Measurements from ENCODE around the gene TMSB4X. TPM values are rescaled to one million over a fixed set of nuclear protein-coding genes. Genes with fewer than 3 reads are reported as not detected.
"Not testable (repeated sequence)": the region's sequence is repeated elsewhere in the genome, so short reads cannot be mapped to it uniquely, and the experiment has no call there.

TMSB4X gene
- total RNA-seq, 2 donors from 2014 or later = 3,954 to 4,090 TPM

DNA sequence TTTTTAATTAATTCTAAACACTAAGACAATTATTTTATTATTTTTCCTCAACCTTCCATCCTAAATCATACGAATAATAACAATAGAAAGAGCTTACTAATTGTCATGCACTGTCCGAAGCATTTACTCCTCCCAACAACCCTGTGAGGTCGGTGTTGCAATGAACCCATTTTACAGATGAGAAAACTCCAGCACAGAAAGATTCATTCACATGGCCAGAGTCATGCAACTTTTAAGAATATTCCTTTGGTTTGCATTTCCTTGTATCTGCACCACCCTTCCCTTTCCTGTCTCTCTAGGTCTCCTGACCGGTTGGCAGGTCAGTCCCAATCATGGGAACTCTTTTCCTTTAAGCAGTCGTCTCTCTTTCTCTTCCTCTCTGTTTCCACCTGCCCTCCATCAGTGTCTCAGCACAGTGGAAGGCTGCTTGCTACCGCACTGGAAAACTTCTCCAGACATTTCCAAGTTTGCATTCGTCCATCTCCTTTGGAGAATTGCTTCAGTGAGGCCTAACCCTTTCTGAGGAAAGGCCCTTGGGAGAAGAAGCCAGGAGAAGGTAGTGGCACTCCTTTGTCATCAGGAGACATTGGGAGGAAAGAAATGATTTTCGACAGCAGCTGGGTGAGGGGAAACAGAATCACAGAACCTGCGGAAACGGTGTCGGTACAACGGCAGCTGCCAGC is 1.9 kb upstream of the TMSB4X start:
- intact Hi-C loops (cut with DNase I) = loop anchor here in 1 of 2 donors (5.0 kb wide), 1 partner anchor 514 kb away; no protein-coding TSS in a partner anchor
- no peak for DNase-seq (ENCODE audit: low spot score)

DNA sequence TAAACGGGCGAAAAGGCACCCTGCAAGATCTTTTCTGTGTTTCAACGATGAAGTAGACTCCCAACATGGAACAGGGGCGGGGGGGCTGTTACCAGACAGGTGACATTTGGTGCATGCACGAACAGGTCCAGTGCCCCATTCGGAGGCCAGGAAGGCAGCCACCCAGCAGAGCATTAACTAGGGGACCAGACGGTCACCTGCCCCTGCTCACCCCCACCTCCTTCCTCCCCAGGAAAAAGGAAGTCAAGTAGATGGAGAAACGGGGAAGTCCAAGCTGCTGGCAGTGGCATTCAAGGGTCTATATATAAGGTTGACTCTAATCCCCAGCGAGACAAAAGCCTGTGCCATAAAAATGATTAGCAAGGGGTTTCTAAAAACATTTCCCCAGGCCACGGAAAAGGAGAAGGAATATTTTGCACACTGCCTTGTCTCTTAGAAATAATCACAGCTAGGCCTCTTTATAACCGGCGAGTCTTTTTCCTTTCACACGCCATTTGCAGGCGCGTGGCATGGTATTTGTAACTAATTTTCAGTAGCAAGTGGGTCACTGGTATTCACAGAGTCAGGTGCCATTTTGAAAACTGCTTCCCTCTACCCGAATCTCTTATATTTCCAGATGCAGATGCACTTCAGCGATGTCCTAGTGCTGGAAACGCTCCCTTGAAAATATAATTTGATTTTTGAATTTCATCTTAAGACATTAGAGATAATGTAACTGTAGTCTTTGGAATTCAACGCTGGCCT is 1.2 kb upstream of the TMSB4X start:
- no peak for DNase-seq (ENCODE audit: low spot score)
- intact Hi-C loops (cut with DNase I) = loop anchor here in 1 of 2 donors (5.0 kb wide), 1 partner anchor 514 kb away; no protein-coding TSS in a partner anchor

DNA sequence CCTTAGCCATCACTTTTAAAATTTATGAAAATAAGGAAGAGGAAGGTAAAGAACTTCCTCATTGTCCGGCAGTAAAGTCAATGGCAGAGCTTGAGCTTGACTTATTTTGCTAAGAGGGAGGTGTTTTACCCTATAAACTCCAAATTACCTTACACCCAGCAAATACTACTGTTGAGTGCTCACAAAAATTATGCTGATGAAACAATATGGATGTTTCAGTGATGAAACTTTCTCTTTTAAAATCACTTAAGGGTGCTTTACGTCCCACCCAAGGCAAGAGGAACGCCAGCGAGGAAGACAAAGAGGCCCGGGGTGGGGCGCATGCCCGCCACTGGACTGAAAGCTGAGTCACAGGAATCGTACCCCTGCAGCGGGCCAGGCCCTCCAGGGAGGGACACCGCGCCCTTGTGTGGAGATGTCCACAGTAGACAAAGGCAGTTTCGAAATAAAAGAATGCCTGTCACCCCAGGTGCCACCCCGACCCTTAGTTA is 560 bp upstream of the TMSB4X start:
- peak; percentile 89 for DNase-seq (ENCODE audit: low spot score)

DNA sequence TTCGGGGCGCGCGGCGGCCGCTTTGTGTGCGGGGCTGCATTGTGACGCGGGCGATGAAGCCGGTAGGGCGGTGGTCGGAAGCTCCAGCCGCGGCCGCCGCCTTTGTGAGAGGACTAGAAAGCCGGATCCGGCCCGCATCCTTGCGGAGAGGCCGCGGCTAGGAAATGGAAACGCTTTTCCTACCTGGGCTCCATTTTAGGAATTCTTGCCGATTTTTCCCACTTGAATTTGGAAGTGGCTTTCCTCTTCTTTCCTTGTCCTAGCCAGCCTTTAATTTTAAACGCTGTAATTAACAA is 708 bp downstream of the TMSB4X start:
- no peak for DNase-seq (ENCODE audit: low spot score)
- intact Hi-C loops (cut with DNase I) = no loop called here

More for the DNA sequence above, 560 bp upstream of the TMSB4X start:
- intact Hi-C loops (cut with DNase I) = loop anchor here in 1 of 2 donors (5.0 kb wide), 1 partner anchor 513 kb away; no protein-coding TSS in a partner anchor

DNA sequence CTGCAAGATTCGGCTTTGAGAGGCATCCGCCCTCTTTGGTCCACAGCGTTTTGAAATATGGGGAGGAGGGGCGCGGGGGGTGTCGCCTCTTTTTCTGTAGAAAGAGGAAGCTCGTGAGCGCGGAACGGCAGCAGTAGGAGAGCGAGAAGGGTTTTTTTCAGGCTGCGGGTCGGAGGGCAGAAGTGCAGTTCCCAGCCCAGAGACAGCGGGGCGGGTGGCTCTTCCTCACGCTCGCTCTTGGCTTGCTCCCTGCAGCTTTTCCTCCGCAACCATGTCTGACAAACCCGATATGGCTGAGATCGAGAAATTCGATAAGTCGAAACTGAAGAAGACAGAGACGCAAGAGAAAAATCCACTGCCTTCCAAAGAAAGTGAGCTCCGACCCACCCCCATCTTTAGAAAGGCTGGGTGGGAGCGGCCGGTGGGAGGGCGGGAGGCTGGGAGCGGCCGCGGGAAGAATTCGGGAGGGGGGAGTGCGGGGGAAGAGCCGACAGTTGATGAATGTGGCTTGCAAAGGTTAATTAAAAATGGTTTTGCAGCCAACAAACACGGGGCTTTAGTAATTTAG is 1.2 kb downstream of the TMSB4X start:
- intact Hi-C loops (cut with DNase I) = no loop called here

DNA sequence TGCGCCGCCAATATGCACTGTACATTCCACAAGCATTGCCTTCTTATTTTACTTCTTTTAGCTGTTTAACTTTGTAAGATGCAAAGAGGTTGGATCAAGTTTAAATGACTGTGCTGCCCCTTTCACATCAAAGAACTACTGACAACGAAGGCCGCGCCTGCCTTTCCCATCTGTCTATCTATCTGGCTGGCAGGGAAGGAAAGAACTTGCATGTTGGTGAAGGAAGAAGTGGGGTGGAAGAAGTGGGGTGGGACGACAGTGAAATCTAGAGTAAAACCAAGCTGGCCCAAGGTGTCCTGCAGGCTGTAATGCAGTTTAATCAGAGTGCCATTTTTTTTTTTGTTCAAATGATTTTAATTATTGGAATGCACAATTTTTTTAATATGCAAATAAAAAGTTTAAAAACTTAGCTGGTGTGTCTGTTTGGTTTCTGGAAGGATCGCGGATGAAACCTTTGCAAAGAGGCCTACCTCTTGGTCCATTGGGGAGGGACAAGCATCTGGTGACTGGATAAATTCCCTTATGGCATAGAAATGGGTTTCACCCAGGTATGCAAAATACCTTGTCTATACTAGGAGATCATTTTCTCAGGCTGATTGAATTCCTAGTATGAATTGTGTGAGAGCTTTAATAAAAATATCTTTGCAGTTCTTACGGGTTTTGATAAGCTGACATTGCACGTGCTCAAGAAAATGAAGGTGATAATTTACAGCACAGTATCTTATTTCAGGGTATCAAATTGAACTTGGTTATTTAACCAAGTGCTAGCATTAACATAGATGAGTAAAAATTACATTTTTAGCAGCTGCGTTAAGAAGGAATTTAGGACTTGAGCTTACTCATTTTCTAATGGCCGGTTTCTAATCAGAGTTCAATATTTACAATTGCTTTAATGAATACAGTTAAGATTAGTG is 2.2 kb downstream of the TMSB4X start:
- DNase-seq (ENCODE audit: low spot score); intact Hi-C loops (cut with DNase I): not testable (repeated sequence)

More for the DNA sequence above, 1.2 kb downstream of the TMSB4X start:
- peak; percentile 88 for DNase-seq (ENCODE audit: low spot score)

DNA sequence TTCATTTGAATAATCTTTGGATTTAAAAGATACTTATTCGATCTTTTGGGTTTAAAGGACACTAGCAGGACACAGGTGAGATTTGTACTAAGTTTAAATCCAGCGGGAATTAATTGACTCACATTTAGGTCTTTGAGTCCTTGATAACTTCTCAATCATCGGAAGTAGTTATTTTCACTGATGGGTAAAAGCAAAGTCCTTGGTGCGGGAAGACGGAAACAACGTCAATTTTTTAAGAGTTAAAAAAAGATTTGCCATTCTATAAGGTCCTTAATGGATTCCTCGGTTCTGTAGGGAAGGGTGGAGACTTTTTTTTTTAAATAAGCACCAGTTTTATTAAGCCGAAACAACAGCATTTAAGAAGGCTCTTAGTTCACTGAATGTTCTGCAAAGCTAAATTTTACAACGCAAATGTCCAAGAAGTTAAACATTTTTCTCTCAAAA is 2.9 kb downstream of the TMSB4X start:
- intact Hi-C loops (cut with DNase I) = no loop called here
- DNase-seq (ENCODE audit: low spot score) = no peak

DNA sequence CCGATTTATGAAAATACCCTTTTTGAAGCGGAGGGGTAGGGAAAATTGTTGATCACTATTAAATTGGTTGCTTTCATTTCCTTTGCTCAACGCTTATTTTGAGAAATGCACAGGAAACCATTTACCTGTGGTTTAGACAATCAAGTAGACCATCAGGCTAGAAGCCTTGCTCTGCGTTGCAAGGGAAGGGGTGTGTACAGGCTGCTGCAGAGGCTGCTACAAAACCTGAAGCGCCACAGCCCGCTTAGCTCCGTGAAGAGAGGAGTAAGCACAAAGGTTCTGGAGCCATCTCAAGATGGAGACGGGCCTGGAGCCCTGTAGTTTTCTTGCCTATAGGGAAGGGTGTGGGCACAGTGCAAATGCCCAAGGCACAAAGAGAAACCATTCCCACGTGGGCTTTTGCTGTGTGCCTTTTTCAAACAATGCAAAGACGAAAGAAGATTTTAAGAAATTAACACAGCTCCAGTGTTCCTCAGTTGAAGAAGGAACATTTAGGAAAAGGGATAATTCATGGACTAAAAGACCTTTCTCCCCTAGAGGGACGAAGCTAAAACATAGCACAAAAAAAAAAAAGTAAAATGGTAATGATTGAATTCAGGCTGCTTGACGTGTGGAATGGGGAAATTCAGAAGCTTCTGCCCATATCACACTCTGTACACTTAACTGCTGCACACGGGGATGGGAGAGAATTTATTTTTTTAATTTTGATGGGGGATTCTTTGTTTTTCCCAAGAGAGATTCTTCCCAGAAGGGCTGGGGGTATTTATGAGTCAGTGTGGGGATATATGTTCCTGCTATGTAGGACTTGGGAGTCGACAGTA is 3.5 kb downstream of the TMSB4X start:
- intact Hi-C loops (cut with DNase I) = no loop called here
- peak; percentile 85 for DNase-seq (ENCODE audit: low spot score)

DNA sequence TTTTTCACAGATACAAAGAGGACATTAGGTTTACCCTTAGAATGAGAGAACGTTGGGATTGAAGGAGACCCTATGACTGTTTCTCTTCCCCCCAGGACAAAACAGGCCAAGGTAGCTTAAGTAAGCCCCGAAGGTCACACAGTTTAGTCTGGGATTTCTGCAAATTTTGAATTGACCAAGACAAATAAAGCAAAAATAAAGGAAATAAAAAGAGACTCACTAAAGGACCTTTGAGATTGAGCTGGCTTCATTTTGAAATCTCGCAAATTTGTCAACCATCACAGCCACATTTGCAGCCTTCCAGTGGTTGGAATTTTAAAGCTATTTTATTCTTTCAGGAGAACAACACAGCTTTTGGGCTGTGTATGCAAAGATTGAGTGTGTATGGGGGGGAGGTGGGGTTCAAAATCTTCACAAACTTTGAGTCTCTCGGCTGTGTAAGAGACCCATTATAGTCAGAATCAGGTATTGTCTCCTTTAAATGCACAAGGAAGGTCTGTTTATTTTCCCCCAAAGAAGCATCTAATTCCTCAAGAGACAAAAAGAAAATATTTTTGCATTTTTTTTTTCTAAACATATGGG is 4.2 kb downstream of the TMSB4X start:
- DNase-seq (ENCODE audit: low spot score) = no peak

DNA sequence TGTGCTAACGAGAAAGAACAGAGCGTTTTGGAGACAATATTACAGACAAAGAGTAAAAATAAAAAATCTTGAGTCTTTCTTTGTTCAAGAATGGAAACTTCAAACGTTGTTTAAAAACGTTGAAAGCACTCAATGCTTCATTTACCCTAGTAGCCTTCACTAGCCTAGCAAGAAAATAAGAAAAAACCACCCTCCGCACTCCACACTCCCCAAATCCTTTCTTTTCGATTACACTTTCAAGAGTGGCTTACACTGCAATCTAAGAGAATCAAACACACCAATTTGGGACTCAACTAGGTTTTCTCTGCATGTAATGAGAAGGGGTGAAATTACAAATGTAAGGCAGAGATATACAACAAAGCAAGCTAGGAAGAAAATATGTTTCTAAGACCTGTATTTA is 4.7 kb downstream of the TMSB4X start:
- intact Hi-C loops (cut with DNase I) = loop anchor here in 1 of 2 donors (10.0 kb wide), 1 partner anchor 115 kb away; no protein-coding TSS in a partner anchor
- no peak for DNase-seq (ENCODE audit: low spot score)

More for the DNA sequence above, 4.2 kb downstream of the TMSB4X start:
- intact Hi-C loops (cut with DNase I) = no loop called here

DNA sequence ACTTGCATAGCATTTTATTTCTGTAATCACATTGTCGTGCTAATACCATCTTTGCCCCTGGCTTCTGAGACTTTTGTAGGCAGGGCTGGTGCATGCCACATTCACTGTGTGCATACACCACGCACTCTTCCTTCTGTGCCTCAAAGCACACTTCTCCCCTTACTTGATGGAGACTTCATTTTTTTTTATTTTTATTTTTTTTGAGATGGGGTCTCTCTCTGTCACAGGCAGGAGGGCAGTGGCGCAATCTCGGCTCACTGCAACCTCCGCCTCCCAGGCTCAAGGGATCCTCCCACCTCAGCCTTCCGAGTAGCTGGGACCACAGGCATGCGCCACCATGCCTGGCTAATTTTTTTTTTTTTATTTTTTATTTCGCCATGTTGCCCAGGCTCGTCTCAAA is 5.1 kb downstream of the TMSB4X start:
- DNase-seq (ENCODE audit: low spot score) = not testable (repeated sequence)
- intact Hi-C loops (cut with DNase I) = loop anchor here in 1 of 2 donors (10.0 kb wide), 1 partner anchor 115 kb away; no protein-coding TSS in a partner anchor

DNA sequence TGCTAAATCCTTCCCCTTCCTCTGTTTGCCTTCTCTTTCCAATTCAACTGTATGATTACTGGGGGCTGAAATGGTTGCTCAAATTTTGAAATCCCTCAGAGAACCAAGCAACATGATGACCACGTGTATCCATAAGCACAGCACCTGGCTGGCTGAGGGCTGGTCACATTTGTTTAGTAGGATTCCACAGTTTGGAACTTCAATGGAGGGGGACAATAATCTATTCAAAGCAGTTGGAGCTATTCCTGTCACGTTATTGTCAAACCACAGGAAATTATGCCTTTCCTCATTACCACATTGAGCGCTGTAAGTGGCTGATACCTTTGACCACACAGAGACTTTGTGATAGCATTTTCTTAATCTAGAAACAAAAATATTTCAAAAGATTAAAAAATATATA is 7.0 kb downstream of the TMSB4X start:
- no peak for DNase-seq (ENCODE audit: low spot score)
- intact Hi-C loops (cut with DNase I) = loop anchor here in 1 of 2 donors (10.0 kb wide), 1 partner anchor 113 kb away; no protein-coding TSS in a partner anchor

DNA sequence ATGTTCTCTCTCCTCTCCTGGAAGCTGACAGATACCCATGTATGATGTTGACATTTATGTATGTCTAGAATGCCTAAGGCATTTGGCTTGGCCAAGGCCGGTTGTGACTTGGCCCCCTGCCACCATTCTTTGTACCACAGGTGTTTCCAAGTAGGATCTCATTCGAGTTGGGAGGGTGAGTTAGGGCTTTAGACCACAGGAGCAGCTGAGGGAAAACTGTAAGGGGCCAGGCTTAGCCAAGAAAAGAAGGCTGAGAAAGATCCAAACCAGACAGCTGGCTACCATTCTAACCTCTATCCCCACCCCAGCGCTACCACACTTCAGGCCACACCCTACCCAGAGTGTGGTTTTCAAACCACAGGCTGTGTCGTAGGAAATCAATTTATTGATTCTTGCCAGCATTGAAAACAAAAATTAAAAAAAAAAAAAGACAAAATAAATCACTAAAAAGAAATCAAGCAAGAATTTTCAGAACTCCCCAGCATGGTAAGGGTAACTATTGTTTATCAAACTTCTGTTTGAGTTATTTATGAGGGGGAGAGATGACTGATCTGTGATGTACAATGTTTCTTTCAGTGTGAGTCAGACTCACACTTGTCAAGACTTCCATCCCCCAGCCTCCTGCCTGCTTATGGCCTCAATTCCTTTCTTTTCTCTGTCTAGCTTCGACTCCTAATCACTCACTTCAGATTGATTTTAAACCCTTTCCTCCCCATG is 9.9 kb downstream of the TMSB4X start:
- DNase-seq (ENCODE audit: low spot score) = no peak
- intact Hi-C loops (cut with DNase I) = loop anchor here in 1 of 2 donors (10.0 kb wide), 1 partner anchor 110 kb away; no protein-coding TSS in a partner anchor

DNA sequence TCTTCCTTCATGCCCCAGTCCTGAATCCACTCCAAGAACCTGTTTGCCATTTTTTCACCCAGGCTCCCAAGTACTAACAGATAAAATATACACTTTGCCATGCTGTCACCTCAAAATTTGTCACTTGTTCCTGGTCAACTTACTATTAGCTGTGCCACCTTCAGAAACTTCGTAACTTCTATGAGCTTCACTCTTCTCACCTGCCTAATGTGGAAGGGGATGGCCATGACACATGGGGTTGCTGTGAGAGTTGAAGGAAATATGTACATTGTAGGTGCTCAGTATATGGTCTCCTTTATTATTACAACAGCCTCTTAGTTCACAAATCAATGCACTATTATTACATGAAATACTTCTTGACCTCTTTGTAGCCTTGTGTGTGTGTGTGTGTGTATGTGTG is 10.4 kb downstream of the TMSB4X start:
- no peak for DNase-seq (ENCODE audit: low spot score)
- intact Hi-C loops (cut with DNase I) = loop anchor here in 1 of 2 donors (10.0 kb wide), 1 partner anchor 109 kb away; no protein-coding TSS in a partner anchor

DNA sequence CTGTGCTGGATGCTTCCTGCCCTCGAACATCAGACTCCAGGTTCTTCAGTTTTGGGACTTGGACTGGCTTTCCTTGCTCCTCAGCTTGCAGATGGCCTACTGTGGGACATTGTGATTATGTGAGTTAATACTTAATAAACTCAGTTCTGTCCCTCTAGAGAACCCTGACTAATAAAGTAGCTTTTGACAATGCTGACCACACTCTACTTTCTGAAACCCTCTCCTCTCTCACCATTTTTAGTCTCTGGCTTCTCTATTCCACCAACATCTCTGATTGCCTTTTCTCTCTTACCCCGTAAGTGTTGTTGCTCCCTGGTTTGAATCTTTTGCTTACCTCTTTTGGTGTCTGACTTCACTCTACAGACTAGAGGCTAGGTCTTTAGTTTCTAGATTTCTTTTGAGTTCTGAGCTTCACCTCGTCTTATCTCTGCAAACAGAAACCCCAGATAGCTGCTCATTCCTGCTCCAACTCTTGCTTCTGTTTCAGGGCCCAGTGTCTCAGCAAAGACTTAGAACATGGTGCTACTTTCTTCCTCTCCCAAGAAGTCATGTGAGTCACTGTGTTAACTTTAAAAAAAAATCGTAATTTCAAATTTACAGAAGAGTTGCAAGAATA is 11.4 kb downstream of the TMSB4X start:
- intact Hi-C loops (cut with DNase I) = loop anchor here in 1 of 2 donors (10.0 kb wide), 1 partner anchor 109 kb away; no protein-coding TSS in a partner anchor
- DNase-seq (ENCODE audit: low spot score) = no peak

DNA sequence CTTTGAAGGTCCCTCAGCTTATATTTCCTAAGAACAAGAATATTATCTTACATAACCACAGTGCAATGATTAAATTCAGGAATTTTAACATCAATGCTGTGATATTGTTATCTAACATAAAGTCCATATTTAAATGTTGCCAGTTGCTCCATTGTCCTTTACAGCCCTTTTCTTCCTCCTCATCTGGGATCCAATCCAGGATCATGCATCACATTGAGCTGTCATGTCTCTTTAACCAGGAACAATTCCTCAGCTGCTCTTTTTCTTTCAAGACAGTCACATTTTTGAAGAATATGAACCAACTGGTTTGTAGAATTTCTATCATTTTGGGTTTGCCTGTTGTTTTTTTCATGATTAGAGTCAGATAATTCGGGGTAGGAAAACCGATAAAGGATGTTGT is 12.0 kb downstream of the TMSB4X start:
- intact Hi-C loops (cut with DNase I) = loop anchor here in 1 of 2 donors (10.0 kb wide), 1 partner anchor 108 kb away; no protein-coding TSS in a partner anchor
- DNase-seq (ENCODE audit: low spot score) = no peak

Measured in posterior vena cava (tissue), 2 donors.